HG02885 (cell line): ENCODE results near the gene FAM50A.

Experiments
- ATAC-seq: cut with Tn5 transposase; IDR thresholded peaks from one replicate; pipeline ENCODE4 v1.9.1; 2021; ENCODE audit warnings: mild to moderate bottlenecking; ENCODE audit not compliant: unreplicated experiment, poor library complexity

FAM50A gene

DNA sequence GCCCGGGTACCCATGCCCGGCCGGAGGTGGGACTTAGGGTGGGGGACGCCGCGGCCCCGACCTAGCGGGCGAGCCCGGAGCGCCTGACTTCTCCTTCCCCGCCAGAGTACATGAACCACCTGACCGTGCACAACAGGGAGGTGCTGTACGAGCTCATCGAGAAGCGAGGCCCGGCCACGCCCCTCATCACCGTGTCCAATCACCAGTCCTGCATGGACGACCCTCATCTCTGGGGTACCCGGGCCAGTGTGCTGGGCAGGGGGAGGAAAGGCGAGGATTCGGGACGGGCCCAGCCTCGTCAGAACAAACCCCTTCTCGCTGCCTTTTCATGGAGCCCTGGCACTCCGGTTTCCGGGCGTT is 32.0 kb upstream of the FAM50A start:
- ATAC-seq: peak; percentile 58

DNA sequence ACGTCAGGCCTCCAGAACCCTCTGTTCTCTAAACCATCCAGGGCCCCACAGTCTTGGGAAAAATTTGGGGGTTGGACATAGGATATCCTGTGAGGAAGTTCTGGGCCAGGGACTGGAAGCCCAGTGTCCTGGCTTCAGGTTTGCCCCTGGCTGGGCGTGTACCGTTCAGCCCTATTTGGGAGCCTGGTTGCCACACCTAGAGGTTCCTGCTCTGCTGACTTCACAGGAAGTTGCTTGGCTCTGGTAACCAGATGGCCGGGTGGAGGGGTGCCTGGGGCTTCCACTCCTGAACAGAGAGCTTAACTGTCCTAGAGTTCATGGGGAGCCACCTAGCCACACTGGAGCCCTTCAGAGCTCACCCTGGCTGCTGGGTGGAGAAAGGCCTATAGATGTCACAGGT is 31.5 kb upstream of the FAM50A start:
- no peak for ATAC-seq

DNA sequence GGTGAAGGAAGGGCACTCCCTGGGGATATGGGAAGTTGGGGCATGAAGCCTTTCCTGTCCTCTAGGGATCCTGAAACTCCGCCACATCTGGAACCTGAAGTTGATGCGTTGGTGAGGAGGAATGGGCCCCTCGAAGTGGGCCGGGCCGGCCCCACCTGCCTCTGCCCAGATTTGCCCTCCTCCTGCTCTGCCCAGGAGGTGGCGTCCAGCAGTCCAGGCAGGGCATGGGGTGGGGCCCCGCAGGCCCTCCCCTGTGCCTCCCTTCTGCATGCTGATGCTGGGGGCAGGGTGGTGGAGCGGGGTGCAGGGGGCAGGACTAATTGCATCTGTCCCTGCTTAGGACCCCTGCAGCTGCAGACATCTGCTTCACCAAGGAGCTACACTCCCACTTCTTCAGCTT is 30.8 kb upstream of the FAM50A start:
- ATAC-seq: no peak

DNA sequence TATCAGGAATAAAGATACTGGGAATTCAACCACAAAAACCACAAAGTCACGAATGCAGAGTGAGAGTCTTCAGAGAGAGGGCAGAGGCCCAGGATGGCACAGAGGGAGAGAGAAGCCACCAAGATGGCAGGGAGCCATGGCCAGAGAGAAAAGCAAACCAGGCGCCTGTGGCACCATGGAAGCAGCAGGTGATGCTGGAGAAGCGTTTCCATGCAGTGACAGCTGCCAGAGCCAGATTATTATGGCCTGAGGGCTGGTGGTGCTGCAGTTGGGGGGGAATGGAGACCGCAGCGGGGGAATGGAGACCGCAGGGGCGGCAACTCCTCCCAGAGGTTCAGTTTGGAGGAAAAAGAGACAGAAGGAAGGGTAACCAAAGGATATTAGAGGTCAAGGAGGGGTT is 26.8 kb upstream of the FAM50A start:
- ATAC-seq: no peak

DNA sequence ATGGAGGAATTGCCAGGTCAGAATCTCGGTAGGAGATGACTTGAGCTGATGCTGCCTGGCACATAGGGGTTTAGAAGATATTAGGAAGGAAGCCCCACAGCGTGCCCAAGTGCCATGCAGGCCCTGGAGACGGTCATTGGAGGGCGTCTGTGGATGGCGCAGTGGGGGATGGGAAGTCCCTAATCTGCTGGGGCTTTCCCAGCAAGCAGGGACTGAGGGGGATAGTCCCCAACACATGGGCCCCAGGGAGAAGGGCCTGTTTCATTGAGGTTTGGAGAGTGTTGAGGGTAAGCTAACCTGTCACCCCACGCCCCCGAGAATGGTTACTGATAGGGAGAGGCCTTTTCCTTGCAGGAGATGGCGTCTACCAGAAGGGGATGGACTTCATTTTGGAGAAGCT is 24.8 kb upstream of the FAM50A start:
- ATAC-seq: no peak

DNA sequence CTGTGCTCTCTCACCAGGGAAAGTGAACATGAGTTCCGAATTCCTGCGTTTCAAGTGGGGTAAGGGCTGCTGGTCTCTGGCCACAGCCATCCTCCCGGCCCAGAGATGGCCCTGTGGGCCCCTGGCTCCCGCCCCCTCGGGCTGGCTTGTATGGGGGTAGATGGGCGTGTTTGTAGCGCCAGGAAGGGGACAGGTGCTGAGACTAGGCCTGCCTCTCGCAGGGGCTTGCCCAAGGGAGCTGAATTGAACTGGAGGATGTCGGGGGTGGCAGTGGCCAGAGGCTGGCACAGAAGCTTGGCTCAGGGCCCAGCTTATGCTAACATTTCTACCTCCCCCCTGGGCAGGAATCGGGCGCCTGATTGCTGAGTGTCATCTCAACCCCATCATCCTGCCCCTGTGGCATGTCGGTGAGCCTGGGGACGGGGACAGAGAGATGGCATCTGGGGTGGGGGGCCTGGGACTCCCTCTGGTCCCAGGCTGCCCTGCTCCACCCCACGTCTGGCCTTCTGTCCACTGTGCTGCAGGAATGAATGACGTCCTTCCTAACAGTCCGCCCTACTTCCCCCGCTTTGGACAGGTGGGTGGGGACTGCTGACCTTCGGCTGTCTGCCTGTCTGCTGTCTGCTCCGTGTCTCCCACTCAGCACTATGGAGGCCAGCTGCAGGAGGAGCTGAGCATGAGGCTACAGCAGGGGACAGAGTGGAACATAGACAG is 24.1 kb upstream of the FAM50A start:
- ATAC-seq: no peak

DNA sequence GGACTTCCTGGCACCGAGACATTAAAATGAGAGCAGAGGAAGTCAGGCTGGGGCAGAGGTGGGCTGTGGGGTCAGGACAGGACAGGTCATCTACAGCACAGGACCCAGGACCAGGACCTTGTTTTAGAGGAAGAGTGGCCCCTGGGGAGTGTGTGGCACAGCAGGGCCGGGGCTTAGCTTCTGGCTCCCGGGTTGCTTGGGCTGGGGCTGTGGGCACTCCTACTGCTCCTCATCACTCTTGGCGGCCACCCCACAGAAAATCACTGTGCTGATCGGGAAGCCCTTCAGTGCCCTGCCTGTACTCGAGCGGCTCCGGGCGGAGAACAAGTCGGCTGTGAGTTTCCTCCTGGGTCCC is 23.6 kb upstream of the FAM50A start:
- ATAC-seq: no peak

DNA sequence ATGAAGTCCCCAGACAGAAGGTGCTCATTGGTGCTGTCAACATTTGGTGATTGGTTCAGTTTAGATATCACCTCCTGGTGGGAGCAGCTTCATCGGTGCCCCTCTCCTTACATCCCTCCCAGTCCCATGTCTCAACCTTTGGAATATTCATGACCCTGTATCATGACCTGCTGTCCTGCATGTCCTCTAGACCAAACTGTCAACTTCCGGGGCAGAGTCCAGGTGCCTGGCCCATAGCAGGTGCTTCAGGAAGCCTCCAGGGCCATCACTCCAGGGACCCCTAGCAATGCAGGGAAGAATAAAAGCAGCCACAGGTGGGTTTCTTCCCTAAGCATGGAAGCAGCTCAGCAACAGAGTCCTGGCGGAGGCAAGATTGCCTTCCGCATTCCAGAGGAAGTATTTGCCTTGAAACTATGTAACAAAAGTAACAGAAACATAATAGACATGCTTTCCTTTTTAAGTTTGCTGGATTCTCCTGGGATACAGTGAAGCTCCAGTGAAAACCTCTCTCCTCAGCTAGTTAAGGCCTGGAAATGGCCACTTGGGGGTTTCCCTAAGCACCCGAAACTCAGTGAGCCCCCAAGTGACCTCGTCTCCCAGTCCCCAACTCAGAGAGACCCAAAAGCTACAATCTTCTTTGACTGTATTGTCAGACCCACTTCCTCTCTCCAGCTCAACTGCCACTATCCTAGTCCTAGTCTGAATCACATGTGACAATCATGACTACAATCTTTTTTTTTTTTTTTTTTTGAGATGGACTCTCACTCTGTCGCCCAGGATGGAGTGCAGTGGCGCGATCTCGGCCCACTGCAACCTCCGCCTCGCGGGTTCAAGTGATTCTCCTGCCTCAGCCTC is 16.8 kb upstream of the FAM50A start:
- no peak for ATAC-seq

DNA sequence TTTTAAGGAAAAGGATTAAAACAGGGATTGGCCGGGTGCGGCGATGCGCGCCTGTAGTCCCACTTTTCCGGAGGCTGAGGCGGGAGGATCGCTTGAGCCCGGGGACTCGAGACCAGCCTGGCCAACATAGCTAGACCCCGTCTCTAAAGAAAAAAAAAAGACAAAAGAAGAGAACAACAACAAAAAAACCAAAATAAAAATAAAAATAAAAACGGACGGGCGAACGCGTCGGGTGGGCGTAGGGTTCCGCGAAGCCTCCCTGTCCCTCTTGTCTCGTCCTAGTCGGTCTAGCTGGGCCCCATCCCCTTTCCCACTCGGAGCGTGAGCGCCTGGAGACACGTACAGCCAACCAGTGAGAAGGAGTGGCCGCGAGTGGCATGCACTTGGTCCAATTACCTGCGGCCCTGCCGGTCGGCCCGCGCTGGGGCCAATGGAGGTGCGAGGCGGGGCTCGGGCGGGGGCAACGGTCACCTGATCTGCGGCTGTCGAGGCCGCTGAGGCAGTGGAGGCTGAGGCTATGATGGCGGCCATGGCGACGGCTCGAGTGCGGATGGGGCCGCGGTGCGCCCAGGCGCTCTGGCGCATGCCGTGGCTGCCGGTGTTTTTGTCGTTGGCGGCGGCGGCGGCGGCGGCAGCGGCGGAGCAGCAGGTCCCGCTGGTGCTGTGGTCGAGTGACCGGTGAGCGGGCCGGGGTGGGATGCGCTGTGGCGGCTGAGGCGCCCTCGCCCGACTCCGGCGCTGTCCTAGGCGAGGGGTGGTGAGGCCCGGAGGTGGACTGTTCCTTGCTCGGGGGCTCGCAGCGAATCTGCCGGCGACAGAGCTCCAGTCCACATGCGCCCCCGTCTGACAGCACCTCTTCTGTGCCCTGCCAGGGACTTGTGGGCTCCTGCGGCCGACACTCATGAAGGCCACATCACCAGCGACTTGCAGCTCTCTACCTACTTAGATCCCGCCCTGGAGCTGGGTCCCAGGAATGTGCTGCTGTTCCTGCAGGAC is 15.5 kb upstream of the FAM50A start, which contains the start of gene ATP6AP1:
TSS of gene ATP6AP1 (plus strand) at position 502 of the 996 bp plus-strand sequence. CDS start at position 518, 16 bp downstream.
- peak; percentile 97 for ATAC-seq

DNA sequence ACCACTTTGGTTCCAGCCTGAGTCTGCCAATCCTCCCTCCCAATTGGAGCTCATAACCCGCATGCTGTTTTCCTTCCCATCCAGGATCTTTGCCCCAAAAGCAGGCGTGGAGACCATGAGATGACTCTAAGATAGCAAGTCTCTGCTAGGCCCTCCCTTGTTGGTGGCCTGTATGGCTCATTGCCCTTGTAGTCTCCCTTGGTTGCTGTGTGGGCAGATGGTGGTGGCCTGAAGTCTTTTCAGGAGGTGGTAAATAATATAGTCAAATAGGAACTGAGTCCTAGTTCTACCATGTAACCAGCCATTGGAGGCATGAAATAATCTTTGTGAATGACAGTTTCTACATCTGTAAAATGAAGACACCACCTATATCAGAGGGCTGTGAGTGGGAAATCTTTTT is 14.2 kb upstream of the FAM50A start:
- no peak for ATAC-seq

DNA sequence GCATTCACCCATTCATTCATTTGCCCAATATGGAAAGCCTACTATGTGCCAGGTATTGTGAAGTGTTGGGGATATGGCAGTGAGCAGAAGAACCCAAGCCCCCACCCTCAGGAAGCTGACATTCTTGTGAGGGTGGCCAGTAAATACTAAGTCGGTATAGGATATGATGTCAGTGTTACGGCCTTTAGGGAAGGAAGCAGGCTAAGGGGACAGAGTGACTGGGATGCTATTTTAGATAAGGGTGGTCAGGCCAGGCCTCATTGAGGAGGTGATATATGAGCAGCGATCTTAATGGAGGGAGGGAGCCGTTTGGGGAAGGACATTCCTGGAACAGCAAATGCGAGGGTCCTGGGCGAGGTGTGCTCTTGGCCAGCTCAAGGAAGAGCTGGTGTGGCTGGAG is 13.5 kb upstream of the FAM50A start:
- ATAC-seq: no peak

DNA sequence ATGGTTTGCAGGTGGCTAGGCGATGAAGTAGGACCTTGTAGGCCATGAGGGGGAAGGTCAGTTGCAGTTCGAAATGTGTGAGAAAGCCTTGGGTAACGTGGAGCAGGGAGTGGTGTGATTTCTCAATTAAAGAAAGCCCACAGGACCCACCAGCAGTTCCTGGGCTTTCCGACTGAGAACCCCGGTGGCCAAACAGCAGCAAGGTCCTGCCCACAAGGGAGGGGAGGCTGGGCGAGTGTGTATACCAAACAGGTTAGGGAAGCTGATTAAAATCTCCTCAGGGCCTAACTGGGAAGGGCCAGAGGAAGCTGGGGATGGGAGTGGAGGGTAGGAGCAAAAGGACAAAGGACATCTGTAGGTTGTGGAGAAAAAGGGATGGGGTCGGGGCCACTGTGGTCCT is 13.0 kb upstream of the FAM50A start:
- no peak for ATAC-seq

DNA sequence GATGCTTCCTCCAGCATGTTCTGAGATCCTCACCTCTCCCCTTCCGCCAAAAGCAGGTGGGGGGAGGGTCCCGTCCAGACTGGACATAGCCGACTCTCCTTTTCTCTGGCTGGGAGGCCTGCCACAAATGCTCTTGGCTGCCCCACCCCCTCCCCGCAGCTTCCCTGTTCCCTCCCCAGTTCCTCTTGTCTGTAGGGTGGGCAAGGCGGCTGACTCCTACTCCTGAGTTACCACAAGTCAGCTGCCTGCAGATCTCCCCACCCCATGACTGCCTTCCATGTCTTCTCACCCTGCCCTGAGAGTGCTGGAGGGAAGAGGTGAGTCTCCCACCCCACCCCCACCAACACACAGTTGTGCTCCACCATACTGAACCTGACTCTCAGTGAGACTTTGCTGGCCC is 12.6 kb upstream of the FAM50A start:
- ATAC-seq: no peak

DNA sequence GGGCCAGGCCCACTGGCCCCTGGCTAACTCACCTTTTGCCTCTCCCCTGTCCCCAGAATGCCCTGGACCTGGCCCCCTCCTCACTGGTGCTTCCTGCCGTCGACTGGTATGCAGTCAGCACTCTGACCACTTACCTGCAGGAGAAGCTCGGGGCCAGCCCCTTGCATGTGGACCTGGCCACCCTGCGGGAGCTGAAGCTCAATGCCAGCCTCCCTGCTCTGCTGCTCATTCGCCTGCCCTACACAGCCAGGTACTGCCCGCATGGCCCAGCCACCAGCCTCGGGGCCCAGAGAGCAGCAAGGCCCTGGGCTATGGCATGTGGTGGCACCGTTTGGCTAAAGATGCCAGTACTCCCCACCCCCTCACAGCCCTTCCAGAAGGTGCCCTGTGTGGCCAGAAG is 11.7 kb upstream of the FAM50A start:
- no peak for ATAC-seq

DNA sequence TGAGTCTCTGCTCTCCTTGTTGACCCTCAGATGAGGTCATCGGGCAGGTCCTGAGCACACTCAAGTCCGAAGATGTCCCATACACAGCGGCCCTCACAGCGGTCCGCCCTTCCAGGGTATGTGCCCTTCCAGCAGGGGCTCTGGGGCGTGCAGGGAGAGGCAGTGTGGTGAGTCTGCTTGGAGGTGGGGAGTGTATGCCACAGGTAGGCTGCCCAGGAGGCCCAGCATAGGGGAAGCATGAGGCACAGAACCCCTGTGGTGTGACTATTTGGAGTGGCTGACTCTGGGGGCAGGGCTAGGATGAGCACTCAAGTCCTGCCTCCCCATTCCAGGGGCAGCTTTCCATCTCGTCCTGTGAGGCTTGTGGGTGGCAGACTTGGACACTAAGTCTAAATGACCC is 10.3 kb upstream of the FAM50A start:
- no peak for ATAC-seq

DNA sequence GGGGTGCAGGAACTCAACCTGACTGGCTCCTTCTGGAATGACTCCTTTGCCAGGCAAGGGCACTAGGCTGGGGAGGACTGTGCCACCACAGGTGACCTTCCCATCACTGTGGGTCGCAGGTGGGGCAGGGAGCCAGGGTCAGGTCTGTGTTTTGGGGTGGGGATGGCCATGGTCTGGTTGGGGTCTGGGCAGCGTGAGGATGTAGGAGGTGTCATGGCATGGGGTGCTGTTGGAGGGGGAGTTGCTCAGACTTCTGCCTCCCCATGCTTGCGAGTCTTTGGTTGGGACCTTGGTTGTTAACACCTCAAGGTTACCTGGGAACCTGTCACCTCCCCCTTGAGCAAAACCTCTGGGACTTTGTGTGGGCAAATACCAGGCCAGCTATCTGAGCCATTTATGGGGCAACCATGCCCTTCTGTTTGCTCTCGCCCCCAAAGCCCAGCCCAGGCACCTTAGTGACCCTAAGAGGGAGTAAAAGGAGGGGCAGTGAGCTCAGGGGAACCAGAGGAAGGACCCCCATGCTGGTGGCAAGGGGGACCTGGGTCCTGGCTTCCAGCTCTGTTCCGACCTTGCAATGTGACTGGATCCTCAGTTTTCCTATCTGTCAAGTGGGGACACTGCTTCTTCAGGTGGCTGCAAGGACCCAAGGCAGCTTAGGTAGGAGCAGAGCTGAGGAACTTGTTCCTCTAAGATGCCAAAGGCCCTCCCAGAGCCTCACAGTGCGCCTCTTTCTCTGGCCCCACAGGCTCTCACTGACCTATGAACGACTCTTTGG is 9.4 kb upstream of the FAM50A start:
- no peak for ATAC-seq

DNA sequence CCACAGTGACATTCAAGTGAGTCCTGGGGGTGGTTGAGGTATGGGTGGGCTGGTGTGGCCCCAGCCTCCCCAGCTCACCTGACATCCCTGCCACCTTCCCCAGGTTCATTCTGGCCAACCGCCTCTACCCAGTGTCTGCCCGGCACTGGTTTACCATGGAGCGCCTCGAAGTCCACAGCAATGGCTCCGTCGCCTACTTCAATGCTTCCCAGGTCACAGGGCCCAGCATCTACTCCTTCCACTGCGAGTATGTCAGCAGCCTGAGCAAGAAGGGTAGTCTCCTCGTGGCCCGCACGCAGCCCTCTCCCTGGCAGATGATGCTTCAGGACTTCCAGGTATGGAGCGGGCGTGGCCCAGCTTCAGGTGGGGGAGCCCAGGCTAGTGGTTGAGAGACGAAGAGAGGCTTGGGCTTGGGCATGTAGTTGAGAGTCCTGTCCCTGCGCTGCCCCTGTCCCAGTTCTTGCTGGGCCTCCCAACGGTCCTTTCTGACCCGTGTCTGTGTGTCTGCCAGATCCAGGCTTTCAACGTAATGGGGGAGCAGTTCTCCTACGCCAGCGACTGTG is 8.7 kb upstream of the FAM50A start:
- ATAC-seq: no peak

DNA sequence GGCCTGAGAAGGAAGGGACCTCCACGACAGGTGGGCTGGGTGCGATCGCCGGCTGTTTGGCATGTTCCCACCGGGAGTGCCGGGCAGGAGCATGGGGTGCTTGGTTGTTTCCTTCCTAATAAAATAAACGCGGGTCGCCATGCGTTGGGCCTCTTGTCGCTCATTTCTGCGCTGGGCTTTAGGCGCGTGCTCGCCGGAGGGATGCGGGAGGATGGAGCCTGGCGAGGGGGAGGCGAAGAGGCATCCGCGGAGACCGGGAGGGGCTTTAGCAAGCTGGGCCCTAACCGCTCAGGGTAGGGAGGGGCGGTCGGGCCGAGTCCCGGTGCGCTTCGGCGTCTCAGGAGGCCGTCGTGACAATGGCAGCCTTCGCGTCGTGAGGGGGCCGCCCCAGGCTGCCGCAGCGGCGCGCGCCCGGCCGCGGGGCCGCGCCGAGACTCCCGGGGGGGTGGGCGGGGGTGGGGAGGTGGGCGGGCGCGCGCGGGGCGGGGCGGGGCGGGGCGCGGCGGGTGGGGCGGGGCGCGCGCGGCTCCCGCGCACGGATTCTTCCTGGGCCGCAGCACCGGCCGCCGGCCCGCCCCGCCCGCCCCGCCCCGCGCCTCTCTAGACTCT is 7.5 kb upstream of the FAM50A start:
- peak; percentile 50 for ATAC-seq
